ENCODE measurements around the gene ZNF536. TPM values are rescaled to one million over a fixed set of nuclear protein-coding genes. Genes with fewer than 3 reads are reported as not detected.

The ZNF536 gene
- total and polyA plus RNA-seq, 2 of the 13 experiments (the other 11 are each of a cell fraction or from before 2014, with no cell fraction given) = not detected

DNA sequence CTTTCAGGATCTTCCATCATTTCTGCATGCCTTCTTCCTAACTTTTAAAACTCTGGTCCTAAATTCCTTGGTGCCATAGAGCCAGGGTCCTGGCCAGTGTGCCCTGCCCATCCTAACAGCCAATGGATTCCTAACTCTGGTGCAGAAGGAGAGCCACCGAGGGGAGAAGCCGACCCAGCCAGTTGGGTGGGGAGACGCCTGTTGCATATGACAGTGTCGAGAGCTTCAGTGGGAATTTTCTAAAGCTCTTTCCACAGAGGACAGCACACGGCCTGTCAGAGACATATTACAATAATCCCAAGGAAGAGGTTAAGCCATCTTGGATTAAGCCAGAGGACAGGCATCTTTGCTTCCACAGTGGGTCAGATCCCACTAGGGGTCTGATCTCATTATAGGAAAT, 180.4 kb downstream of the ZNF536 start:
- WGBS (ENCODE audit: low lambda C conversion rate) = 0% methylated on average over 3 of the region's 5 CpGs
- H3K9me3 ChIP-seq (ENCODE audit: low read length) = no peaks in the 10 kb centered on the region
- H3K4me2 ChIP-seq (ENCODE audit: low read depth, low read length) = no peak overlapping the region
- H3K36me3 ChIP-seq (replicated peaks in 1 of 2; ENCODE audit: control insufficient read depth in 1 of 2, insufficient read depth in 2 of 2, low read length in 2 of 2) = no peaks in the 10 kb centered on the region
- H3K4me1 ChIP-seq (ENCODE audit: insufficient read depth, low read length) = no peaks in the 10 kb centered on the region
- POLR2A ChIA-PET = no interaction called here
- BruUV-seq (replicated peaks) = no TSS peak
- intact Hi-C loops (cut with micrococcal nuclease; ENCODE audit: unreplicated experiment) (no loop called here), in situ Hi-C loops (cut with HindIII; ENCODE audit: extremely low pct_ligation_motif_present, low pct_unique_long_range_greater_than_20kb) (no loop called here)
- TF ChIP-seq ZNF816 (CRISPR knock-in tag; IDR thresholded peaks at IDR 0.05; ENCODE audit: borderline replicate concordance) (no peak), MIXL1 (CRISPR knock-in tag; IDR thresholded peaks at IDR 0.05) (no peak), ZNF138 (CRISPR knock-in tag; IDR thresholded peaks at IDR 0.05; ENCODE audit: low read depth) (no peak), ZNF782 (CRISPR knock-in tag; IDR thresholded peaks at IDR 0.05; ENCODE audit: borderline replicate concordance) (no peak), PLSCR1 (CRISPR knock-in tag; IDR thresholded peaks at IDR 0.05; ENCODE audit: borderline replicate concordance) (no peak), POLR2AphosphoS5 (IDR thresholded peaks at IDR 0.05; ENCODE audit: low read depth, low read length) (no peak), SMAD3 (CRISPR knock-in tag; IDR thresholded peaks at IDR 0.05) (no peak), ZNF317 (CRISPR knock-in tag; IDR thresholded peaks at IDR 0.05) (no peak), ZNF207 (IDR thresholded peaks at IDR 0.05; ENCODE audit: borderline replicate concordance) (no peak)
- TF ChIP-seq, protein P1, sequence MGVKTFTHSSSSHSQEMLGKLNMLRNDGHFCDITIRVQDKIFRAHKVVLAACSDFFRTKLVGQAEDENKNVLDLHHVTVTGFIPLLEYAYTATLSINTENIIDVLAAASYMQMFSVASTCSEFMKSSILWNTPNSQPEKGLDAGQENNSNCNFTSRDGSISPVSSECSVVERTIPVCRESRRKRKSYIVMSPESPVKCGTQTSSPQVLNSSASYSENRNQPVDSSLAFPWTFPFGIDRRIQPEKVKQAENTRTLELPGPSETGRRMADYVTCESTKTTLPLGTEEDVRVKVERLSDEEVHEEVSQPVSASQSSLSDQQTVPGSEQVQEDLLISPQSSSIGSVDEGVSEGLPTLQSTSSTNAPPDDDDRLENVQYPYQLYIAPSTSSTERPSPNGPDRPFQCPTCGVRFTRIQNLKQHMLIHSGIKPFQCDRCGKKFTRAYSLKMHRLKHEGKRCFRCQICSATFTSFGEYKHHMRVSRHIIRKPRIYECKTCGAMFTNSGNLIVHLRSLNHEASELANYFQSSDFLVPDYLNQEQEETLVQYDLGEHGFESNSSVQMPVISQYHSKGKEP (CRISPR knock-in tag; IDR thresholded peaks at IDR 0.05) = no peak
- no peak overlapping the region for H3K27ac ChIP-seq (ENCODE audit: extremely low read length, insufficient read depth, low read length)
- H4K20me1 ChIP-seq (ENCODE audit: insufficient read depth, low read length) = no peaks in the 10 kb centered on the region
- no peak overlapping the region for H3K9ac ChIP-seq (ENCODE audit: insufficient read depth, low read depth, low read length)
- DNase-seq (ENCODE audit: low spot score) (no peak), FAIRE-seq (no peak), ATAC-seq (no peak)
- no peaks in the 10 kb centered on the region for H3K79me2 ChIP-seq (ENCODE audit: insufficient read depth, low read length)
- CTCF ChIA-PET (ENCODE audit: low intra/inter-chr PET ratio, low total read pairs) = no interaction called here
- H3K4me3 ChIP-seq (replicated peaks in 1 of 3; ENCODE audit: insufficient read depth in 1 of 3, low read depth in 2 of 3, low read length in 3 of 3) = no peak overlapping the region
- H3K27me3 ChIP-seq (ENCODE audit: control insufficient read depth in 1 of 2, insufficient read depth in 2 of 2, low read length in 2 of 2) = peaks cover 0 to 15% of the 10 kb centered on the region in 2 experiments; a peak in 2 of 5 replicates
- no peak overlapping the region for H2AFZ ChIP-seq (ENCODE audit: low read length)
